ENCODE measurements around the gene PLD1.

The PLD1 gene

GRCh38 chr3:171839270-171839669, 29.0 kb upstream of the PLD1 start:
- in situ Hi-C loops (cut with HindIII; ENCODE audit: low sequenced_read_pairs): no loop called here

- in situ Hi-C loops (cut with HindIII; ENCODE audit: low sequenced_read_pairs): no loop called here
These were observed 28.0 kb upstream of the PLD1 start for GRCh38 chr3:171838218-171838720.

GRCh38 chr3:171837698-171838097, 27.4 kb upstream of the PLD1 start:
- in situ Hi-C loops (cut with HindIII; ENCODE audit: low sequenced_read_pairs): no loop called here

GRCh38 chr3:171836855-171837254, 26.6 kb upstream of the PLD1 start:
- in situ Hi-C loops (cut with HindIII; ENCODE audit: low sequenced_read_pairs): no loop called here

- in situ Hi-C loops (cut with HindIII; ENCODE audit: low sequenced_read_pairs): no loop called here
These were observed 25.3 kb upstream of the PLD1 start for GRCh38 chr3:171835613-171836012.

- in situ Hi-C loops (cut with HindIII; ENCODE audit: low sequenced_read_pairs): no loop called here
These were observed 24.8 kb upstream of the PLD1 start for GRCh38 chr3:171835116-171835515.

- in situ Hi-C loops (cut with HindIII; ENCODE audit: low sequenced_read_pairs): no loop called here
These were observed 24.1 kb upstream of the PLD1 start for GRCh38 chr3:171834461-171834801.

- in situ Hi-C loops (cut with HindIII; ENCODE audit: low sequenced_read_pairs): no loop called here
These were observed 23.6 kb upstream of the PLD1 start for GRCh38 chr3:171833789-171834460.

- in situ Hi-C loops (cut with HindIII; ENCODE audit: low sequenced_read_pairs): no loop called here
These were observed 22.7 kb upstream of the PLD1 start for GRCh38 chr3:171832989-171833388.

- in situ Hi-C loops (cut with HindIII; ENCODE audit: low sequenced_read_pairs): no loop called here
These were observed 21.7 kb upstream of the PLD1 start for GRCh38 chr3:171831936-171832335.

- in situ Hi-C loops (cut with HindIII; ENCODE audit: low sequenced_read_pairs): no loop called here
These were observed 20.2 kb upstream of the PLD1 start for GRCh38 chr3:171830518-171830875.

- in situ Hi-C loops (cut with HindIII; ENCODE audit: low sequenced_read_pairs): no loop called here
These were observed 19.7 kb upstream of the PLD1 start for GRCh38 chr3:171829841-171830517.

GRCh38 chr3:171828902-171829770, 18.9 kb upstream of the PLD1 start:
- in situ Hi-C loops (cut with HindIII; ENCODE audit: low sequenced_read_pairs): no loop called here

GRCh38 chr3:171827836-171828458, 17.7 kb upstream of the PLD1 start:
- in situ Hi-C loops (cut with HindIII; ENCODE audit: low sequenced_read_pairs): no loop called here

GRCh38 chr3:171827385-171827784, 17.1 kb upstream of the PLD1 start:
- in situ Hi-C loops (cut with HindIII; ENCODE audit: low sequenced_read_pairs): no loop called here

- in situ Hi-C loops (cut with HindIII; ENCODE audit: low sequenced_read_pairs): no loop called here
These were observed 15.0 kb upstream of the PLD1 start for GRCh38 chr3:171825222-171825828.

- in situ Hi-C loops (cut with HindIII; ENCODE audit: low sequenced_read_pairs): no loop called here
These were observed 14.5 kb upstream of the PLD1 start for GRCh38 chr3:171824824-171825221.

GRCh38 chr3:171824116-171824515, 13.8 kb upstream of the PLD1 start:
- in situ Hi-C loops (cut with HindIII; ENCODE audit: low sequenced_read_pairs): no loop called here

- in situ Hi-C loops (cut with HindIII; ENCODE audit: low sequenced_read_pairs): no loop called here
These were observed 12.3 kb upstream of the PLD1 start for GRCh38 chr3:171822431-171823106.

- in situ Hi-C loops (cut with HindIII; ENCODE audit: low sequenced_read_pairs): no loop called here
These were observed 11.6 kb upstream of the PLD1 start for GRCh38 chr3:171821778-171822358.

Data from endothelial cell of hepatic sinusoid (primary cell).